Glutamatergic neuron (in vitro differentiated cells): ENCODE results near the gene ALOX12B. TPM values are rescaled to one million over a fixed set of nuclear protein-coding genes. Genes with fewer than 3 reads are reported as not detected.
"Not testable (repeated sequence)": the region's sequence is repeated elsewhere in the genome, so short reads cannot be mapped to it uniquely, and the experiment has no call there.

Experiments used
- DNase-seq: peaks from one replicate; pipeline ENCODE4 v3.0.0; 2022
- H3K27ac Mint-ChIP-seq: one replicate; pipeline ENCODE4 v1.8.0; 2020; ENCODE audit warnings: mild to moderate bottlenecking, mixed read lengths, inconsistent platforms; ENCODE audit not compliant: unreplicated experiment
- H3K27me3 Mint-ChIP-seq: one replicate; pipeline ENCODE4 v1.8.0; 2020; ENCODE audit warnings: mild to moderate bottlenecking, moderate library complexity, mixed read lengths, inconsistent platforms; ENCODE audit not compliant: unreplicated experiment
- H3K36me3 Mint-ChIP-seq: one replicate; pipeline ENCODE4 v1.8.0; 2020; ENCODE audit warnings: mild to moderate bottlenecking, mixed read lengths, inconsistent platforms; ENCODE audit not compliant: unreplicated experiment
- H3K4me1 Mint-ChIP-seq: one replicate; pipeline ENCODE4 v1.8.0; 2020; ENCODE audit warnings: mild to moderate bottlenecking, low read depth, mixed read lengths, inconsistent platforms; ENCODE audit not compliant: unreplicated experiment
- H3K4me3 Mint-ChIP-seq: one replicate; pipeline ENCODE4 v1.8.0; 2020; ENCODE audit warnings: mild to moderate bottlenecking, mixed read lengths, inconsistent platforms; ENCODE audit not compliant: unreplicated experiment
- H3K9me3 Mint-ChIP-seq: one replicate; pipeline ENCODE4 v1.8.0; 2020; ENCODE audit warnings: mild to moderate bottlenecking, moderate library complexity, mixed read lengths, inconsistent platforms; ENCODE audit not compliant: unreplicated experiment
- CTCF ChIP-seq: fragments of 200-600 bp; sonication (generic); IDR thresholded peaks from one replicate; pipeline ENCODE4 v1.5.0; 2021; ENCODE audit not compliant: partially characterized antibody, unreplicated experiment
- total RNA-seq: library from RNA; stranded (reverse); fragmentation: NEBNext Ultra II Directional; extraction: Animal tissue kit (Norgen Biotek cat#: 25700); gene quantifications from one replicate; pipeline ENCODE4 v1.2.1, GENCODE V29; 2021; ENCODE audit not compliant: unreplicated experiment

Gene ALOX12B
- total RNA-seq, 1 donor from 2014 or later: not detected

- no peak for DNase-seq
- Mint-ChIP-seq H3K27ac (no peak overlapping the region), H3K36me3 (no peaks in the 10 kb centered on the region), H3K27me3 (peaks cover 30% of the 10 kb centered on the region), H3K9me3 (no peaks in the 10 kb centered on the region), H3K4me1 (no peaks in the 10 kb centered on the region), H3K4me3 (peak overlapping the region; percentile 63)
- no peak for TF ChIP-seq CTCF
Measured at GRCh38 chr17:8110907-8111306, 23.4 kb upstream of the ALOX12B start.

GRCh38 chr17:8110456-8110804, 22.9 kb upstream of the ALOX12B start:
- TF ChIP-seq CTCF: peak; percentile 60
- no peaks in the 10 kb centered on the region for H3K9me3 Mint-ChIP-seq
- no peak for DNase-seq
- no peaks in the 10 kb centered on the region for H3K4me1 Mint-ChIP-seq
- peaks cover 31% of the 10 kb centered on the region for H3K27me3 Mint-ChIP-seq
- no peaks in the 10 kb centered on the region for H3K36me3 Mint-ChIP-seq
- peak overlapping the region; percentile 63 for H3K4me3 Mint-ChIP-seq
- H3K27ac Mint-ChIP-seq: no peak overlapping the region

- Mint-ChIP-seq H3K27me3 (peaks cover 35% of the 10 kb centered on the region), H3K36me3 (no peaks in the 10 kb centered on the region)
- peak; percentile 72 for DNase-seq
Measured at GRCh38 chr17:8109661-8110455, 22.3 kb upstream of the ALOX12B start.

GRCh38 chr17:8108972-8109660, 21.6 kb upstream of the ALOX12B start:
- no peak overlapping the region for H3K27ac Mint-ChIP-seq

More at GRCh38 chr17:8109661-8110455, 22.3 kb upstream of the ALOX12B start:
- Mint-ChIP-seq H3K4me3 (peak overlapping the region; percentile 65), H3K27ac (no peak overlapping the region), H3K9me3 (peaks cover 2% of the 10 kb centered on the region), H3K4me1 (no peaks in the 10 kb centered on the region)
- TF ChIP-seq CTCF: peak; percentile 93

GRCh38 chr17:8106980-8107379, 19.5 kb upstream of the ALOX12B start:
- peaks cover 26% of the 10 kb centered on the region for H3K27me3 Mint-ChIP-seq
- H3K4me3 Mint-ChIP-seq: not testable (repeated sequence)

More at GRCh38 chr17:8108972-8109660, 21.6 kb upstream of the ALOX12B start:
- peaks cover 31% of the 10 kb centered on the region for H3K27me3 Mint-ChIP-seq
- no peak for DNase-seq
- no peaks in the 10 kb centered on the region for H3K4me1 Mint-ChIP-seq
- H3K36me3 Mint-ChIP-seq: no peaks in the 10 kb centered on the region
- H3K4me3 Mint-ChIP-seq: no peak overlapping the region
- peaks cover 2% of the 10 kb centered on the region for H3K9me3 Mint-ChIP-seq
- no peak for TF ChIP-seq CTCF

More at GRCh38 chr17:8106980-8107379, 19.5 kb upstream of the ALOX12B start:
- H3K4me1 Mint-ChIP-seq, DNase-seq, H3K9me3 Mint-ChIP-seq, H3K27ac Mint-ChIP-seq, H3K36me3 Mint-ChIP-seq: not testable (repeated sequence)
